Mesenchymal stem cell (in vitro differentiated cells and primary cell): ENCODE measurements around the gene ERAS. TPM values are rescaled to one million over a fixed set of nuclear protein-coding genes. Genes with fewer than 3 reads are reported as not detected.
"Not testable (repeated sequence)": the region's sequence is repeated elsewhere in the genome, so short reads cannot be mapped to it uniquely, and the experiment has no call there.

Source experiments
- DNase-seq: peaks from one replicate; pipeline ENCODE4 v3.0.0-alpha.2; 2013
- H2AFZ ChIP-seq: one replicate; pipeline ENCODE4 v1.6.1; 2013; ENCODE audit warnings: low read depth, mild to moderate bottlenecking, control low read depth, inconsistent platforms, low read length, moderate library complexity
- H2AK5ac ChIP-seq: 2 replicates; pipeline ENCODE4 v1.6.1; 2013; ENCODE audit warnings: low read length, moderate library complexity, mild to moderate bottlenecking, inconsistent platforms; ENCODE audit not compliant: severe bottlenecking
- H2BK120ac ChIP-seq: one replicate; pipeline ENCODE4 v1.6.1; 2013; ENCODE audit warnings: low read depth, mild to moderate bottlenecking, inconsistent platforms, low read length, moderate library complexity
- H2BK12ac ChIP-seq, 2 experiments: one replicate each; pipeline ENCODE4 v1.6.1; 2013; ENCODE audit warnings: inconsistent platforms in 2 of 2, low read length in 2 of 2, mild to moderate bottlenecking in 2 of 2, moderate library complexity in 2 of 2, control low read depth in 1 of 2
- H2BK15ac ChIP-seq: one replicate; pipeline ENCODE4 v1.6.1; 2013; ENCODE audit warnings: mild to moderate bottlenecking, low read depth, inconsistent platforms; ENCODE audit not compliant: poor library complexity, severe bottlenecking
- H2BK5ac ChIP-seq: 2 replicates; pipeline ENCODE4 v1.6.1; 2013; ENCODE audit warnings: low read depth, mild to moderate bottlenecking, low read length, control low read depth, inconsistent platforms; ENCODE audit not compliant: poor library complexity, severe bottlenecking
- H3K14ac ChIP-seq, 2 experiments: one replicate each; pipeline ENCODE4 v1.6.1; 2013; ENCODE audit warnings: inconsistent platforms in 2 of 2, low read length in 2 of 2, control low read depth in 1 of 2, mild to moderate bottlenecking in 1 of 2, moderate library complexity in 1 of 2
- H3K18ac ChIP-seq, 2 experiments: one replicate each; pipeline ENCODE4 v1.6.1; 2013; ENCODE audit warnings: inconsistent platforms in 2 of 2, low read length in 2 of 2, control low read depth in 1 of 2, low read depth in 1 of 2, mild to moderate bottlenecking in 1 of 2
- H3K23ac ChIP-seq, 2 experiments: one replicate each; pipeline ENCODE4 v1.6.1; 2013; ENCODE audit warnings: inconsistent platforms in 2 of 2, low read length in 2 of 2, mild to moderate bottlenecking in 2 of 2, moderate library complexity in 2 of 2, control low read depth in 1 of 2
- H3K27ac ChIP-seq: 2 replicates; pipeline ENCODE4 v1.5.1; 2013; ENCODE audit warnings: mild to moderate bottlenecking, moderate library complexity, low read length, control low read depth, inconsistent platforms; ENCODE audit not compliant: poor library complexity, severe bottlenecking
- H3K27me3 ChIP-seq, 2 experiments: 2 replicates each; pipeline versions ENCODE4 v1.6.1 to v1.7.0; 2013; ENCODE audit warnings: low read length in 2 of 2, mild to moderate bottlenecking in 2 of 2, moderate library complexity in 2 of 2, control low read depth in 1 of 2, inconsistent platforms in 1 of 2; ENCODE audit not compliant: control insufficient read depth in 1 of 2, insufficient read depth in 1 of 2
- H3K36me3 ChIP-seq, 2 experiments: 2 replicates each; pipeline versions ENCODE4 v1.6.1 to v1.7.0; 2013; ENCODE audit warnings: low read length in 2 of 2, control low read depth in 1 of 2, inconsistent platforms in 1 of 2, low read depth in 1 of 2, mild to moderate bottlenecking in 1 of 2; ENCODE audit not compliant: insufficient read depth in 2 of 2, control insufficient read depth in 1 of 2
- H3K4ac ChIP-seq, 2 experiments: one replicate each; pipeline ENCODE4 v1.6.1; 2013; ENCODE audit warnings: inconsistent platforms in 2 of 2, low read length in 2 of 2, mild to moderate bottlenecking in 2 of 2, moderate library complexity in 2 of 2, control low read depth in 1 of 2, low read depth in 1 of 2
- H3K4me1 ChIP-seq: 2 replicates; pipeline ENCODE4 v1.6.1; 2013; ENCODE audit warnings: low read depth, low read length, control low read depth; ENCODE audit not compliant: control insufficient read depth, insufficient read depth
- H3K4me2 ChIP-seq: 2 replicates; pipeline ENCODE4 v1.6.1; 2013; ENCODE audit warnings: low read length, mild to moderate bottlenecking, inconsistent platforms; ENCODE audit not compliant: poor library complexity, severe bottlenecking
- H3K4me3 ChIP-seq, 2 experiments: 2 replicates each; pipeline versions ENCODE4 v1.5.1 to v1.7.0; 2013; ENCODE audit warnings: low read length in 2 of 2, mild to moderate bottlenecking in 2 of 2, control low read depth in 1 of 2, low read depth in 1 of 2; ENCODE audit not compliant: insufficient read depth in 1 of 2
- H3K79me1 ChIP-seq: replicated peaks from 2 replicates; pipeline ENCODE4 v1.6.1; 2013; ENCODE audit warnings: mild to moderate bottlenecking, control low read depth, low read length, inconsistent platforms; ENCODE audit not compliant: poor library complexity, severe bottlenecking
- H3K9ac ChIP-seq: 2 replicates; pipeline ENCODE4 v1.7.0; 2013; ENCODE audit warnings: mild to moderate bottlenecking, low read length, moderate library complexity
- H3K9me3 ChIP-seq: 2 replicates; pipeline ENCODE4 v1.7.0; 2013; ENCODE audit warnings: mild to moderate bottlenecking, low read length; ENCODE audit not compliant: control insufficient read depth
- H4K8ac ChIP-seq: one replicate; pipeline ENCODE4 v1.6.1; 2013; ENCODE audit warnings: inconsistent platforms, mild to moderate bottlenecking, low read length, moderate library complexity
- H4K91ac ChIP-seq: one replicate; pipeline ENCODE4 v1.6.1; 2013; ENCODE audit warnings: mild to moderate bottlenecking, low read length, inconsistent platforms
- WGBS: methylation state at CpG from one replicate; pipeline ENCODE4 v1.1.7; 2013; ENCODE audit warnings: mixed read lengths; 5-methylcytosine and 5-hydroxymethylcytosine counted together
- small RNA-seq: library from polyadenylated mRNA; stranded (forward); fragments of <200 nt; extraction: miRNeasy Mini kit (QIAGEN cat#:217004); gene quantifications from one replicate; pipeline ENCODE3, GENCODE V24; 2013; ENCODE audit warnings: low read depth

The ERAS gene

GRCh38 chrX:48872017-48872416 is 45.7 kb downstream of the ERAS start:
- WGBS = no CpG with 5 or more reads among the region's 2 CpGs
- H3K27ac ChIP-seq, H2BK5ac ChIP-seq: not testable (repeated sequence)

GRCh38 chrX:48876944-48877343 is 50.6 kb downstream of the ERAS start:
- not testable (repeated sequence) for H3K18ac ChIP-seq, H3K4me3 ChIP-seq, DNase-seq, H2AK5ac ChIP-seq, H3K27me3 ChIP-seq, H4K8ac ChIP-seq, H3K4me2 ChIP-seq, H3K27ac ChIP-seq, H2AFZ ChIP-seq, H2BK12ac ChIP-seq, H3K4ac ChIP-seq, H2BK5ac ChIP-seq, H3K23ac ChIP-seq, H3K9ac ChIP-seq, H2BK120ac ChIP-seq, H3K9me3 ChIP-seq, H3K4me1 ChIP-seq, H3K79me1 ChIP-seq, H3K14ac ChIP-seq, H3K36me3 ChIP-seq, H4K91ac ChIP-seq, H2BK15ac ChIP-seq
- WGBS = no CpG with 5 or more reads among the region's 4 CpGs

More at GRCh38 chrX:48872017-48872416, 45.7 kb downstream of the ERAS start:
- not testable (repeated sequence) for H3K23ac ChIP-seq, H3K4me2 ChIP-seq, H2BK15ac ChIP-seq, H3K14ac ChIP-seq, H4K8ac ChIP-seq, H3K18ac ChIP-seq, H3K4ac ChIP-seq, H3K36me3 ChIP-seq, H3K9me3 ChIP-seq, H2BK12ac ChIP-seq, DNase-seq, H3K79me1 ChIP-seq, H4K91ac ChIP-seq, H2AK5ac ChIP-seq, H2BK120ac ChIP-seq, H3K4me3 ChIP-seq, H3K9ac ChIP-seq, H2AFZ ChIP-seq, H3K4me1 ChIP-seq
- peaks cover 0 to 10% of the 10 kb centered on the region in 2 experiments for H3K27me3 ChIP-seq

Small RNAs within 50 kb of the gene (small RNA-seq; reads per million reads assigned to genes)
- gene RNU6-29P = not detected
